ENCODE results near the gene ZFP36L1. TPM values are rescaled to one million over a fixed set of nuclear protein-coding genes. Genes with fewer than 3 reads are reported as not detected.

ZFP36L1 gene
- total and polyA plus RNA-seq, 10 of the 15 experiments (the other 5 are each of a cell fraction or from before 2014, with no cell fraction given), result 22.0 to 184 (median 66.1) TPM

- TF ChIP-seq MYB (IDR thresholded peaks at IDR 0.05; ENCODE audit: borderline replicate concordance, low read depth, low read length), result 0 out of 2 replicates have a peak, but pooled peaks have one; percentile 11
- TF ChIP-seq MEF2B (IDR thresholded peaks at IDR 0.05; ENCODE audit: partially characterized antibody, poor library complexity, severe bottlenecking), result no peak
- TF ChIP-seq IKZF2 (IDR thresholded peaks at IDR 0.05), result peak; percentile 18 to 37; a peak in 1 of 4 replicates
- no peak for TF ChIP-seq TCF3 (IDR thresholded peaks at IDR 0.05; ENCODE audit: borderline replicate concordance, insufficient read depth, low read depth, low read length)
- TF ChIP-seq MLLT1 (IDR thresholded peaks at IDR 0.05), result peak; percentile 64
These were observed 3.7 kb downstream of the ZFP36L1 start (continued) for GRCh38 chr14:68788996-68789820.

GRCh38 chr14:68788275-68788995 is 4.4 kb downstream of the ZFP36L1 start:
- DNase-seq (ENCODE audit: low read depth, low spot score), result no peak
- POLR2A ChIA-PET, result interaction anchor here (0.5 to 9.5 kb wide), 18 partner anchors 29 to 520 kb away, joined by 3 to 115 read pairs (median 4); no protein-coding TSS in a partner anchor
- BruUV-seq (replicated peaks), result no TSS peak

More at GRCh38 chr14:68788275-68788995, 4.4 kb downstream of the ZFP36L1 start:
- peaks cover 13 to 20% of the 10 kb centered on the region in 2 experiments for H3K36me3 ChIP-seq (ENCODE audit: control insufficient read depth in 2 of 2, insufficient read depth in 2 of 2, low read length in 1 of 2)
- peak overlapping the region; percentile 37 for H3K9ac ChIP-seq (ENCODE audit: control insufficient read depth, insufficient read depth, low read length)
- no peaks in the 10 kb centered on the region for H3K27me3 ChIP-seq (replicated peaks in 1 of 2; ENCODE audit: control insufficient read depth in 2 of 2, insufficient read depth in 2 of 2, low read length in 1 of 2)
- peak overlapping the region; percentile 97; the same call in 1 of the 2 replicates for H3K4me3 ChIP-seq
- peaks cover 46% of the 10 kb centered on the region for H3K79me2 ChIP-seq (ENCODE audit: control insufficient read depth, insufficient read depth, low read length)
- in situ Hi-C loops (cut with MboI), result no loop called here
- 41% methylated on average over 8 of the region's 10 CpGs for WGBS (ENCODE audit: insufficient coverage, insufficient replicate concordance, low lambda C conversion rate, missing lambda C conversion rate)
- peaks cover 32% of the 10 kb centered on the region for H3K4me1 ChIP-seq (ENCODE audit: control insufficient read depth, insufficient read depth, low read length)
- H2AFZ ChIP-seq (ENCODE audit: control insufficient read depth, low read depth, low read length), result no peak overlapping the region
- no peaks in the 10 kb centered on the region; the same call in 2 of the 3 replicates for H3K9me3 ChIP-seq (replicated peaks; ENCODE audit: control insufficient read depth, insufficient read depth, low read length)
- FAIRE-seq, result no peak
- H4K20me1 ChIP-seq (ENCODE audit: control insufficient read depth, insufficient read depth), result peaks cover 22% of the 10 kb centered on the region
- no peak overlapping the region for H3K27ac ChIP-seq (ENCODE audit: control insufficient read depth, insufficient read depth)
- TF ChIP-seq TCF12 (IDR thresholded peaks at IDR 0.05; ENCODE audit: low read depth, low read length) (no peak), ZNF384 (IDR thresholded peaks at IDR 0.05; ENCODE audit: borderline replicate concordance, low read depth, low read length) (0 out of 2 replicates have a peak, but pooled peaks have one; percentile 21), CHD1 (IDR thresholded peaks at IDR 0.05; ENCODE audit: low read depth, low read length) (0 out of 2 replicates have a peak, but pooled peaks have one; percentile 3), POLR2AphosphoS2 (IDR thresholded peaks at IDR 0.05; ENCODE audit: low read depth, low read length) (peak; percentile 60; the same call in 1 of the 2 replicates), RAD21 (IDR thresholded peaks at IDR 0.05; ENCODE audit: insufficient read depth, low read depth, low read length) (0 out of 2 replicates have a peak, but pooled peaks have one; percentile 6), TCF3 (IDR thresholded peaks at IDR 0.05; ENCODE audit: borderline replicate concordance, insufficient read depth, low read depth, low read length) (no peak), SIN3A (IDR thresholded peaks at IDR 0.05; ENCODE audit: low read depth, low read length) (peak; percentile 11; the same call in 1 of the 2 replicates), ZNF687 (IDR thresholded peaks at IDR 0.05) (0 out of 2 replicates have a peak, but pooled peaks have one; percentile 12), CBX5 (IDR thresholded peaks at IDR 0.05; ENCODE audit: low read depth) (no peak)
- CTCF ChIA-PET, result interaction anchor here (0.7 to 9.5 kb wide), 29 partner anchors 15 to 1093 kb away, joined by 3 to 254 read pairs (median 5); no protein-coding TSS in a partner anchor
- H3K4me2 ChIP-seq (ENCODE audit: control insufficient read depth, insufficient read depth), result peak overlapping the region; percentile 94; the same call in 1 of the 2 replicates
- no peak for ATAC-seq
- SMC1A ChIA-PET (ENCODE audit: uncharacterized antibody, unreplicated experiment), result interaction anchor here (0.6 to 9.5 kb wide), 43 partner anchors 8 to 907 kb away, joined by 3 to 200 read pairs (median 4); no protein-coding TSS in a partner anchor
- RAD21 ChIA-PET (ENCODE audit: unreplicated experiment), result interaction anchor here (0.6 to 10.7 kb wide), 33 partner anchors 9 to 854 kb away, joined by 3 to 244 read pairs (median 4); no protein-coding TSS in a partner anchor
- intact Hi-C loops (cut with micrococcal nuclease; ENCODE audit: unreplicated experiment), result loop anchor here (2.0 to 5.0 kb wide), 3 partner anchors 56 to 844 kb away; no protein-coding TSS in a partner anchor

Measured in GM12878 (cell line).